ENCODE data around the gene VEGFA.

Gene VEGFA

DNA sequence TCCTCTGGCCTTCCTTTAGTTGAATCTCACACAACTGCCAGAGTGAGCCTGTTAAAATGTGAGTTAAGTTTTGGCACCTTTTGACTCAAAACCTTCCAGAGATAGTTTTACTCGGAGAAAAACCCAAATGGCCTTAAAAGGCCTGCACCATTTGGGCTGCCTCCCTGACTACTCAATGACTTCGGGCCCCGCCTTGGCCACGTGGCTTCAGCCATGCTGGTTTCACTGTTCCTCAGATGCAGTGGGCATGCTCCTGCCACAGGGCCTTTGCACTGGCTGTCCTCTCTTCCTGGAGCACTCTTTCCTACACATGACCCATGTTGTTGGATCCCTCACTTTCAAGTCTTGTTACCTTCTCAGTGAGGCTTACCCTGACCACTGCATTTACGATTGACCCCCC, 18.3 kb downstream of the VEGFA start:
- no peak for DNase-seq

GRCh38 chr6:43789447-43789846, 19.4 kb downstream of the VEGFA start:
- DNase-seq = no peak

DNA sequence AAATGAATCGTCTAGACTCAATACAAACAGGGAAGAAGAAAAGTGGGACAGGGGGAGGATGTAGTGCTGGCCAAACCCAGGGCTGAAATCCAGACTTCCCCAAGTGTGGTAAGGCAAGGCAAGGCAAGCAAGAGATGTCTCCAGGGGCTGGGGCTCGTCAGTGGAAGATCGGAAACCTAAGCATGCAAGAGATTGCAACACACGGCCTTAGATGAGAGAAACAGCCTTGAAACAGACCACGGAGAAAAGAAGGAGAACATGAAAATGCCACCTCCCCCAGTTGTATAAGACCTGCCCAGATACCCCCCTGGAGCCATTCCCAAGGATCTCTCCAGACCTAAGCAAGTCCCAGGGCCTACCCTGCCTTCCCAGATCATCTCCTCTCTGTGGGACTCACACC, 20.0 kb downstream of the VEGFA start:
- no peak for DNase-seq

DNA sequence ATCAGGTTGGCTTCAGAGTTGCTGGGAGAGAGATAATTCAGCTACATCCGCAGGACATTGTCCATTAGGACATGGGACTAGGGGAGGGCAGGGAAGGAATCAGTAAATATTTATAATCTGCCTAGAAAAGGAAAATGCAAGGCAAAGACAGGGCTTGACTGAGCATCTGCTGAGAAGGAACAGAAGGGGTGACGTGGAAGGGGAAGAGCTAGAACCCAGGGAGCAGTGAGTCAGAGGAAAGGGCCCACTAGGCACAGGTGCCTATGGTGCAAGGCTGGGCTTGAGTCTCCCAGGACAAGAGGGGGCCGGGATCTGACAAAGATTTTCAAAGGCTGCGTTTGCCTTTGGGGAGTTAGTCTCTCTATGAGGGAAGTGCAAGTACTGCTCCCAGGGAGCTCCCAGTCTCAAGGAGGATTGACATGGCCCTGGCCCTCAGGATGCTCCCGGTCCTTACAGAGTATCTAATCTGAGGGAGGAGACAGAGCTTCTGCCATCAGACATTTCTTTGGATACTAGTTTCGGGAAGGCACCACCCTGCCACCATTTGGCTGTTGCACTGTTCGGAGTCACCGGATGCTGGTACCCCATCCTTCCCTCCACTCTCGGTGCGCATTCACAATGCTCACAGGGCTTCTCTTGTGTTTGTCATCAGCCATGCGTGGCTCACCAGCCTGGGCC, 21.9 kb downstream of the VEGFA start:
- no peak for DNase-seq

GRCh38 chr6:43793154-43793874, 23.3 kb downstream of the VEGFA start:
- DNase-seq = no peak

- DNase-seq = no peak
These were observed 23.8 kb downstream of the VEGFA start for GRCh38 chr6:43793875-43794242.

DNA sequence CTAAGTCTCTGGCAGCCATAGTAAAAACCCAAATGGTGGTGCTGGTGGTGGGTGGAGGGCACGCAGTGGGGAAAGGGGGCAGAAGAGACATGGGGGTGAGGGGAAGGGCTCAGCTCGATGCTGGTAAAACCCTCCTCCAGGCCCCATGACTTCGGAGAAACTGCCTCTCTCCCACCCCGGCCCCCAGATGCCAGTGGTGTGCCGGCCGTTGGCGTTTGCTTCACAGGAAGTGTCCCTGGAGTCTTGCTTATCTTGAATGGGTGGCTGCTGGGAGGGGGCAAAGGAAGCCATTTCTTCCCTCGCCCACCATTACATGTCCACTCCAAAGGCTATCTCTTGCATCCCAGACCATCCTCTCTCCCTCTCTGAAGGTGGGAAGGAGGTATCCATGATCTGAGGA, 25.4 kb downstream of the VEGFA start:
- no peak for DNase-seq

DNA sequence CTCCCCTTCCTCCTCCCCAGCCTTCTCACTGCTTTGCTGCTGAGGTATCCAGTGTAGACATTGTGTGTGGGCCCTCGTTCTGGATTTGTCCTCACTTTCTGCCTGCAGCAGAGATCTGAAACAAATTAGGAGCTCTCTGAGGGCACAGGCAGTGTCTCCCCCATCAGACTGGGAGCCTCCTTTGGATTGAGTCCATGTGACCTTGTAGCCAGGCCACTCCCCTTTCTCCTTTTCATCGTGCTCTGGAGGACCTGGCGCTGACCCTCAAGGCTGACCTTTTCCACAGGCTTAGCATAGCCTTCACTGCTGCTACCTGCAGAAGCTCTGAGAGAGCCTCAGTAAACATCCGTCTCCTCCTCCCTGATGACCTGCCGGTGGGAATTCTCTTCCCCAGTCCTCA, 26.2 kb downstream of the VEGFA start:
- DNase-seq = no peak

GRCh38 chr6:43796903-43797890, 27.2 kb downstream of the VEGFA start:
- no peak for DNase-seq

DNA sequence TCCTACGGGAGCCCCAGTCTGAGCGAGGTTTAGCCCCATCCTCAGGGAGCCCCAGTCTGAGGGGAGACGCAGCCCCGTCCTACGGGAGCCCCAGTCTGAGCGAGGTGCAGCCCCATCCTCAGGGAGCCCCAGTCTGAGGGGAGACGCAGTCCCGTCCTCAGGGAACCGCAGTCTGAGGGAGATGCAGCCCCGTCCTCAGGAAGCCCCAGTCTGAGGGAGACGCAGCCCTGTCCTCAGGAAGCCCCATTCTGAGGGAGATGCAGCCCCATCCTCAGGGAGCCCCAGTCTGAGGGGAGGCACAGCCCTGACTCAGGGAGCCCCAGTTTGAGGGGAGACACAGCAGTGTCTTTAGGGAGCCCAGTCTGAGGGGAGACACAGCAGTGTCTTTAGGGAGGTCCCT, 27.9 kb downstream of the VEGFA start:
- no peak for DNase-seq

DNA sequence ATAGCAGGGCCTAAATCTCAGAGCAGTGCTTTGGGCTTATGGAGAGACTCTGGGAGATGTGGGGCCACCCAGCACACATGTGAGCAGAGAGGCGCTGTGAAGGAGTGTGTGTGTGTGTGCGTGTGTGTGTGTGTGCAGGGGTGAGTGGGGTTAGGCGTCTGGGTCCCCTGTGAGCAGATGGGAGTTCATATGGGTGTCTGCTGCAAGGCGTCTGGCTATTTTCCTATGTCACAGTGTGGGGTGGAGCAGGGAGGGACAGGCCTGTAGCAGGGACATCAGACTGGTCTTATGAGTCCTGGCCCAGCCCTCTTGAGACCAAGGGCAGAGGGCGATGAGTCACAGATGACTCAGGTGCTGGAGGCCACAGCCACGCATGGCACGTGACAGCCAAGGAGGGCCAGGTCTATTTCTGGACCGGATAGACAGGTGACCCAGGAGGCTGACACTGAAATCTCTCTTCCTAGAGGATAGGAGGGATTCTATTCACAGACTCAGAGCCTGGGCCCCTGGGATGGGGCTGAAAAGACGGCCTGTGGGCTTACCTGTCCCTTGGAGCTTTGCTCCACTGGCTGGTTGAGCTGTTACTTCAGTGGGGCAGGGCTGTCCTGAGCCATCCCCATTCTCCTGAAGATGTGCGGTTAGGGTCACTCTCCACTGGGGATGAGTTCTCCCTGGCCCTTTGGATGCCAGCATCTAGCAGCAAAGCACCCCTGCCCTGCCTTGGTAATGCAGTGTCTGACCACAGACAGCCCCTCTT, 28.9 kb downstream of the VEGFA start:
- no peak for DNase-seq

DNA sequence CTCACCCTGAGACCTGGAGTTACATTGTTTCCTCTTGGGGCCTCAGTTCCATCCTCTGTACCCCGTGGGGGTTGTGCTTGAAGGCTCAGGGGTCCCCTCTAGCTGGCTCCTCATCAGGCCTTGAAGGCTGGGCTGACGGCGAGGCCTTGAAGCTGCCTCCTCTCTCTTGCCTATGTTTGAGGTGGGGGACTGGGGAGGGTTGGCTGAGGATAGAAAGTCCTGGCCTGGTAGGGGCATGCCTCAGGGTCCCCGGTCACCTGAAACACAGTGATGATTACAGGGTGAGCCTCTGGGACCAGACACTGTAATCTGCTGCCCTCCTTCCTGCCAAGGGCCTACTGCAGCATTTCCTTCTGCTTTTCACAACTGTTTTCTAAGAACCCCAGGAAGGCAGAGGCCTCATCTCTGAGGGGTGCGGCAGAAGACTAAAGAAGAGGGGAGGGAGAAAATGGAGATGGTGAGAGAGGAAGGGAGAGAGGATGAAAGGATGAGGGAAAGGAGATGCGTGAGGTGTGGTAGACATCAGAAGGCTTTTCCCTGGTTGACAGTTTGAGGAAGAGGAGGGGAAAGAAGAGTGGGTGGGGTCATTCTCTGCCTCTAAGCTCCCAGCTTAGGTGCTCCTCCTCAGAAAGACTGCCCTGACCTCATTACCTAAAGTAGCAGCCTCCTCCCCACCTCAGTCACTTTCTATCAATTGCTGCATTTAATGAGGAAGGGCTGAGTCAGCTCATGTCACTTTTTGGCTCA, 29.7 kb downstream of the VEGFA start:
- DNase-seq = no peak

DNA sequence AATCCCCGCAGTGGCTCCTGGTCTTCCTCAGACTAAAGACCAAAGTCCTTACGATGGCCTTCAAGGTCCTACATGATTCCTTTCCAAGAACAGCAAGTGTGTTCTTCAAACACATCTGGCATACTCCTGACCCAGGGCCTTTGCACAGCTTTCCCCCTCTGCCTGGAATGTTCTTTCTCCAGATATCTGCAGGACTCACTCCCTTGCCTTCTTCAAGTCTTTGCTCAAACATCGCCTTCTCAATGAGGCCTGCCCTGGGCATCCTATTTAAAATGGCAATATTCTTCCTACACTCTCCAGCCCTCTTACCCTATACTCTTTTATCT, 30.2 kb downstream of the VEGFA start:
- DNase-seq = no peak

GRCh38 chr6:43800746-43801494, 30.9 kb downstream of the VEGFA start:
- no peak for DNase-seq

DNA sequence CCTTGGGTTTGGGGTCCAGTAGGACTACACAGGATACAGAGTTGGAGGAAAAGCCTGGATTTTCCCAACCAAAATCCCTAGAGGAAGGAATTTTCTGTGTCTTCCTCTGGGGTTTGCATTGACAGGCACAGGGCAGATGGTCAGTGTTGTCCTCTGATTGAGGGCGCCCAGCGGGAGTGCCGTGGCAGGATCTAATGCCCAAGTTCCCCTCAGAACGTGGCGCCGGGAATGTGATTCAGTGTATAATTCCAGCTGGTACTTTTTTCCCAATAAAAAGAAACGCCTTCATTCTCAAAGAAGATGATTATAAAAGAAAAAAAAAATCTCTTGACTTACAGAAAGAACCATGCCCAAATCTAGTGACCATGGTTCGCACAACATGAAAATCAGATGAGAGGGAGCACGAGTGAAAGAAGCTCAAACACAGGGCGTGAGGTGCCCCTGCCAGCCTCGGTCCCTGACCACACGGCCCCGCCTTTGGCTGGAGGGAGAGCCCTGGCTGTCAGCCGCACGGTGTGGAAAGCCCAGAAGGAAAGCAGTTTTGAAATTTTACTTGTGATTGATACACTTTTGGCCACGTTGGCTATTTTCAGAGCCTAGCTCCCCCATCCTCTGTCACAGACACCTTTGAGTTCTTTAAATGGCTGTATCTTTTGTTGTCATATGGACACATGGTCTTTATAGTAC, 31.6 kb downstream of the VEGFA start:
- no peak for DNase-seq

- DNase-seq = no peak
These were observed 33.2 kb downstream of the VEGFA start for GRCh38 chr6:43803055-43803782.

DNA sequence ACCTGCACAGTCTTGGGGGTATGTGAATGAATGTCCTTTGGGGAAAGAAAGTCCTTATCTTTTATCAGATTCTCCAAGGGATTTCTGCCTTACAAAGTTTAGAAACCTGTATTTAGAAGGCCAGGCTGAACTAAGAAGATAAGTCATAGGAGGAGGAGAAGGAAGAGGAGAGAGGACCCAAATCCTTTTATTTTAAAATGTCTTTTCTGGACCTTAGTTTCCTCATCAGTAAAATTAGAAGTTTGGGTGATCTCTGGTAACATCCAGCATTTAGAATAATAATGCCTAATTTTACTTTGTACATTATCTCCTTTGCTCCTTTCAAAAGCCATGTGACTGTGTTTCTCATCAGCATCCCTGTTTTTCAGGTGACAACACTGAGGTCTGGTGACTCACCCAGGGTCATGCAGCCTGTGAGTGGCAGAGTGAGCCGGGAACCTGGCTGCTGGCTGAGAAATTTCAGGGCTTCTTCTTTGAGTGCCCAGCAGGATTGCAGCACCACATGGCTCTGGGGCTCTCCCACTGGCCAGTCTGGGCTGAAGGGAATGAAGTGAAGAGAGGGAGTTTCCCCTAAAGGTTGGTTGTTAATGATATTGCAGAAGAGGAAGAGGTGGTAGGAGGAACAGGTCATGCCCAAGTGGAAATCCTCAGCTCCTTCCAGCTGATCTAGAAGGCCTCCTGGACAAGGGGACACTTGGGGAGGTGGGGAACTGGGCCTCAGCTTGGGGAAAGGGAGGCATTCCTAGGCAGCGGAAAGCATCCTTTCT, 34.0 kb downstream of the VEGFA start:
- DNase-seq = no peak

DNA sequence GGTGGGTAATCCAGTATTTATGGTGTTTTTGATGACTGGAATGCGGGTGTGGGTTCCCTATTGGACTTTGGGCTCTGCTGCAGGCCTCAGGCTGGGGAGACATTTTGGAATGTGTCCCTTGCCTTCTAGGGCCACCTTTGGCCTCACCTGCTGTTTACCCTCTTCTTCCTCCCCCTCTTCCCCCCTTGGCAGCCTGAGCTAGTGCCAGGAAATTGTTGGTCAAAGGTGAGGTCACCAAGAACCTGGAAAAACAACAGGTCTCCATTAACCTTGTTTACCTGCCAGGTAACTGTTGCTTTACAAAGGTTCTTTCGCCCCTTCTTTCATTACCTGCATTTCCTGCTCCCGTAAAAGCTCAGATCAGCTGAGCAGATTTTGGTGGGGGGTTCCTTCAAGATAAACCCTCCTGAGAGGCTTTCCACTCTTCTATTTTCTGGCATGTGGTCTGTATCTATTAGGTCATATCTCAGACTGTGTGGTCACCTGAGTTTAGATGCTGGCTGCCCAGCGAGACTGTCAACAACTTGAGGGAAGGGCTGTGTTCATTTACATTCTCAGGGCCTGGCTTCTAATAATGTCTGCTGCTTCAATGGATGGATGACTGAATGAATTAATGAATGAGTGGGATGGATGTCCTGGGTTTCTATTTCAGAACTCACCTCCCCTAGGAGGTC, 34.7 kb downstream of the VEGFA start:
- DNase-seq = no peak

- no peak for DNase-seq
These were observed 35.7 kb downstream of the VEGFA start for GRCh38 chr6:43805699-43806042.

Data from activated naive CD4-positive, alpha-beta T cell treated with anti-CD3 and anti-CD28 coated beads, Interleukin-2, amount 50 U/mL, for 16 hours (primary cell).